ENCODE results near the gene SNAI1.
"Not testable (repeated sequence)": the region's sequence is repeated elsewhere in the genome, so short reads cannot be mapped to it uniquely, and the experiment has no call there.

The SNAI1 gene

GRCh38 chr20:49987015-49987867, 4.5 kb downstream of the SNAI1 start:
- DNase-seq (ENCODE audit: low read depth) = no peak

GRCh38 chr20:49987868-49988690, 5.3 kb downstream of the SNAI1 start:
- DNase-seq (ENCODE audit: low read depth) = no peak

GRCh38 chr20:49989234-49990065, 6.7 kb downstream of the SNAI1 start:
- DNase-seq (ENCODE audit: low read depth) = no peak

- DNase-seq (ENCODE audit: low read depth) = no peak
These were observed 7.5 kb downstream of the SNAI1 start for GRCh38 chr20:49990271-49990720.

GRCh38 chr20:49993301-49993751, 10.5 kb downstream of the SNAI1 start:
- no peak for DNase-seq (ENCODE audit: low read depth)

GRCh38 chr20:49995586-49995985, 12.8 kb downstream of the SNAI1 start:
- no peak for DNase-seq (ENCODE audit: low read depth)

- not testable (repeated sequence) for DNase-seq (ENCODE audit: low read depth)
These were observed 15.9 kb downstream of the SNAI1 start for GRCh38 chr20:49998478-49999188.

- no peak for DNase-seq (ENCODE audit: low read depth)
These were observed 16.5 kb downstream of the SNAI1 start for GRCh38 chr20:49999329-49999728.

- DNase-seq (ENCODE audit: low read depth) = not testable (repeated sequence)
These were observed 17.9 kb downstream of the SNAI1 start for GRCh38 chr20:50000548-50001222.

GRCh38 chr20:50001784-50002311, 19.1 kb downstream of the SNAI1 start:
- no peak for DNase-seq (ENCODE audit: low read depth)

- DNase-seq (ENCODE audit: low read depth) = no peak
These were observed 20.5 kb downstream of the SNAI1 start for GRCh38 chr20:50003253-50003656.

GRCh38 chr20:50004229-50004628, 21.4 kb downstream of the SNAI1 start:
- DNase-seq (ENCODE audit: low read depth) = no peak

- DNase-seq (ENCODE audit: low read depth) = no peak
These were observed 22.7 kb downstream of the SNAI1 start for GRCh38 chr20:50005471-50005981.

- no peak for DNase-seq (ENCODE audit: low read depth)
These were observed 24.6 kb downstream of the SNAI1 start for GRCh38 chr20:50007369-50007768.

- DNase-seq (ENCODE audit: low read depth) = no peak
These were observed 25.2 kb downstream of the SNAI1 start for GRCh38 chr20:50008007-50008406.

- DNase-seq (ENCODE audit: low read depth) = no peak
These were observed 27.0 kb downstream of the SNAI1 start for GRCh38 chr20:50009521-50010454.

- DNase-seq (ENCODE audit: low read depth) = not testable (repeated sequence)
These were observed 28.8 kb downstream of the SNAI1 start for GRCh38 chr20:50011597-50011996.

GRCh38 chr20:50012282-50013263, 29.8 kb downstream of the SNAI1 start:
- DNase-seq (ENCODE audit: low read depth) = no peak
